GM12874 (cell line): ENCODE data around the gene CFAP69.
A peak's percentile ranks its signal among the peaks of the same experiment; 100 is the strongest.

ENCODE experiments used
- TF ChIP-seq, protein P1 (sequence below): IDR thresholded peaks from 2 replicates; pipeline ENCODE4 v1.5.1; 2011; ENCODE audit warnings: low read depth, mild to moderate bottlenecking, control low read depth, low read length, moderate library complexity; ENCODE audit not compliant: insufficient read depth

Gene CFAP69

DNA sequence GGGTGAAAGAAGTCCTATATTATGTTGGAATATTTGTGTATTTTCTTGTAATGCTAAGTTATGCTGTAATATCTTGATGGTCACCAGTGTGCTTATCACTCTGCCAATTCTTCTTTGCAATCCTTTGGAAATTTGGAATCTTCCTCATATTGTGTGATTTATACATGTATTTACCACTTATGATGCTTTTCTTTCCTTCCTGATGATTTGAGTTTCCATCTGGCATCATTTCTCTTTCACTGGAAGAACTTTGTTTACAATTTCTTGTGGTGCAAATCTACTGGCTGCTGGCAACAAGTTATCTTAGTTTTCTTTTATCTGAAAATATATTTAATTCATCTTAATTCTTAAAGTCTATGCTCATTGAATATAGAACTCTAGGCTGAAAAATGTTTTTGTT, 29.2 kb downstream of the CFAP69 start:
- TF ChIP-seq, protein P1, sequence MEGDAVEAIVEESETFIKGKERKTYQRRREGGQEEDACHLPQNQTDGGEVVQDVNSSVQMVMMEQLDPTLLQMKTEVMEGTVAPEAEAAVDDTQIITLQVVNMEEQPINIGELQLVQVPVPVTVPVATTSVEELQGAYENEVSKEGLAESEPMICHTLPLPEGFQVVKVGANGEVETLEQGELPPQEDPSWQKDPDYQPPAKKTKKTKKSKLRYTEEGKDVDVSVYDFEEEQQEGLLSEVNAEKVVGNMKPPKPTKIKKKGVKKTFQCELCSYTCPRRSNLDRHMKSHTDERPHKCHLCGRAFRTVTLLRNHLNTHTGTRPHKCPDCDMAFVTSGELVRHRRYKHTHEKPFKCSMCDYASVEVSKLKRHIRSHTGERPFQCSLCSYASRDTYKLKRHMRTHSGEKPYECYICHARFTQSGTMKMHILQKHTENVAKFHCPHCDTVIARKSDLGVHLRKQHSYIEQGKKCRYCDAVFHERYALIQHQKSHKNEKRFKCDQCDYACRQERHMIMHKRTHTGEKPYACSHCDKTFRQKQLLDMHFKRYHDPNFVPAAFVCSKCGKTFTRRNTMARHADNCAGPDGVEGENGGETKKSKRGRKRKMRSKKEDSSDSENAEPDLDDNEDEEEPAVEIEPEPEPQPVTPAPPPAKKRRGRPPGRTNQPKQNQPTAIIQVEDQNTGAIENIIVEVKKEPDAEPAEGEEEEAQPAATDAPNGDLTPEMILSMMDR, result no peak

DNA sequence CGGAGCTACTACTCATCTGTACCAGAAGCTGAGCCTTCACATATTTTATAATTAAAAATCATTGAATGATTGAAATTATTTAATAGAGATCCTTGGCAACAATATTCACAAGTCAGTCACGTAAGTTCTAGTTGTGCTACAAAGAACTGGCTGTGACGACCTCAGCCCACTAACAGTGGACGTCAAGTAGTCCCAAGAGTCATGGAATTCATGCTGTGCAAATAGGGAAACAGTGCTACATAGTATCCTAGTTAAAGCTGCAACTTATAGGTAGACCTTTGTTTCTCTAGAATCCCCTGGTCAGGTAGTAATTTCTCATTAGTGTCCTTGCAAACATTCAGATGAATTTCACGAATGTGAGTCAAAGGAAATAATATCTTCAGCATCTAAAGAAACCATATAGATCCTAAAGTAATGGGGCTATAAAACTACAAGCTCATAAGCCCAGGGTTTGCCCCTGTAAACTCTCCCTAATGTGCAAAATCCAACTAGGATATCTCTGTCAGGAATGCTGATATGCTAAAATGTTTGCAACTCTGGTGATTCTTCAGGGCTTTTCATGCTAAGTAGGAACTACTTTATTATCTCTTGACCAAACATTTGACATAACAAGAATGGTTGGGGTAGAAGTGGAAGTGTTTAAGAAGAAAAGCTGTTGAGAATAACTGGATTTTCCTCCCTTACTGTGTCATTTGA, 31.2 kb downstream of the CFAP69 start:
- TF ChIP-seq, protein P1, result no peak

DNA sequence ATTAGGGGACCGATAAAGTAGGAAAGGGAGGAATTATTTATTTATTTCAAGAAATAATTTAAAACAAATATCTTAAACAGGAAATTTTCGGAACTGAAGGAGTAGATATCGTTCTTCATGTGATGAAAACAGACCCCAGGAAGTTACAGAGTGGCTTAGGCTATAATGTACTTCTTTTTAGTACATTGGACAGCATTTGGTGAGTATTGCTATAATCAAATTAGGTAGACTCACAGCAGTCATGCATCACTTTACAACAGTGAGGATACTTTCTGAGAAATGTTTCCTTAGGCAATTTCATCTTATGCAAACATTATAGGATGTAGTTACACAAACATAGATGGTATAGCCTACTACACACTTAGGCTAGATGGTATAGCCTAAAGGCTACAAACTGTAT, 43.2 kb downstream of the CFAP69 start:
- TF ChIP-seq, protein P1, result no peak

DNA sequence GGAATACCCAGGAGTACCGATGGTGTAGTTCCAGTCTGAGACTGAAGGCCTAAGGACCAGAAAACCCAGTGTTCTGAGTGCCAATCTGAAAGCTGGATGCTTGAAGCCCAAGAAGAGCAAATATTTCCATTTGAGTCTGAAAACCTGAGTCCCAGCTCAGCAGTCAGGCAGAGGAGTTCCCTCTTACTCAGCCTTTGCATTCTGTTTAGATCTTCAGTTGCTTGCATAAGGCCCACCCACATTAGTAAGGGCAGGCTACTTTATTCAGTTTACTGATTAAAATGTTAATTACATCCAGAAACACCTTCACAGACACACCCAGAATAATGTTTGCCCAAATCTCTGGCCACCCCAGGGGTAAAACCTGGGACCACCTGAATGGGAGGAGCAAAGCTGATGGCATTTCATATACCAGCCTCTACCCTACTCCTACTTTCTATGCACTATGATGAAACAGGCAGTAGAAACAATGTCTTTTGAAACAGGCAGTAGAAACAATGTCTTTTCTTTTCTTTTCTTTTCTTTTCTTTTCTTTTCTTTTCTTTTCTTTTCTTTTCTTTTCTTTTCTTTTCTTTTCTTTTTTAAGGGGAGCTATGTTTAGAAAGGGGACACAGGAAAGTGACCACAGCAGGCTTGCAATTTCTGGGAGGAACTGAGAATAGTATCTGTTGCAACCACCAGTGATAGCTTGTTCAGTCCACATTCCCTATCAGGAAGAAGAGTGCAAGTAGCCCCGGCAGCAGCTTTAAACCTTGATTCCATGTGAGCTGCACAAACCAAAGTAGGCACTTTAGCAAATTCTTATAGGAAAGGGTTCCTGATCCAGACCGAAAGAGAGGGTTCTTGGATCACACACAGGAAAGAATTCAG, 45.5 kb downstream of the CFAP69 start:
- TF ChIP-seq, protein P1, result no peak

DNA sequence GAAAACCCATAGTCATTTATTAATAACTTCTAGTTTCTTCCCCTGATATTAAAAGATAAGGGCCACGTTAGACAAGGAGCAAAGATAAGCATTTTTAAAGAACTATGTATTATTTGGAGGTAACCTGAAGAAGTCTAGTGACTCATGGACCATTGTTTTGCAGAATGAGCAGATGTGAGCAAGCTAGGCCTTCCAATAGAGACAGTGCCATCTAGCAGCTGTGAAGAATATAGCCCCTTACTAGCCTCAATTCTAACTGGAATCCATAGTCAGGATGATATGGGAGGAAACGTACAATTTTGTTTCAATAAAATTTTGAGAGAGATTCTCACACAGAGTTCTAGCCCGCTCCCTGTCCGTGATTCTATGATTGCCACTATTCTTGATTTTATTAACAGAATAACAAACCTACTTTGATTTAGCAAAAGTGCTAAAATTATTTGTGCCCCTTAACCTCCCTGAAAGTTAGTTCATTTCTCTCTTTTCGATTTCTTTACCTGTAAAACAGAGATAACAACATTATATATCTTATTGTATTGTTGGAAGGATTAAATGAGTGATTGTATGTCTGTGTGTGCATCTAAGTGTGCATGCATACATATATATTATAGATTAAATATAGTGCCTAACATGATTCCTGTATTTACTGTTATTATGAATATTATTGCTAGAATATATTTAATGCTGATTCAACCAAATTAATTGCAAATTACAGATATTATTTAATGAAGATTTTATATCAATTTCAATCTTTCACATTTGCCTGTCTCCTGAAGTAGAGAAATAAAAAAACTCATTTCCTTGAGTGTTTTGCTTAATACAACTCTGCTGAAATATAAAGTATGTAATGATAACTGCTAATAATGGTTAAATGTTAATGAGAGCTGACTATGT, 53.4 kb downstream of the CFAP69 start:
- TF ChIP-seq, protein P1, result peak; percentile 64

DNA sequence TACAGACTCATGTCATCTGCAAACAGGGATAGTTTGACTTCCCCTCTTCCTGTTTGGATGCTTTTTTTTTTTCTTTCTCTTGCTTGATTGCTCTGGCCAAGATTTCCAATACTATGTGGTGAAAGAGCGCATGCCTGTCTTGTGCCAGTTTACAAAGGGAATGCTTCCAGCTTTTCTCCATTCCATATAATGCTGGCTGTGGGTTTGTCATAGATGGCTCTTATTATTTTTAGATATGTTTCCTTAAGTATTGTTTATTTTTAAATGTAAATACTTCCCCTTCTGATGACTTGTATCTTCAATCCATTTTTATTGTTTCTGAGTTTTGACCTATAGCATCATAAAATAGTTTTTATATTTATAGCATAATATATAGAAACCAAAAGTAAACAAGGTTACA, 58.3 kb downstream of the CFAP69 start:
- TF ChIP-seq, protein P1, result no peak

DNA sequence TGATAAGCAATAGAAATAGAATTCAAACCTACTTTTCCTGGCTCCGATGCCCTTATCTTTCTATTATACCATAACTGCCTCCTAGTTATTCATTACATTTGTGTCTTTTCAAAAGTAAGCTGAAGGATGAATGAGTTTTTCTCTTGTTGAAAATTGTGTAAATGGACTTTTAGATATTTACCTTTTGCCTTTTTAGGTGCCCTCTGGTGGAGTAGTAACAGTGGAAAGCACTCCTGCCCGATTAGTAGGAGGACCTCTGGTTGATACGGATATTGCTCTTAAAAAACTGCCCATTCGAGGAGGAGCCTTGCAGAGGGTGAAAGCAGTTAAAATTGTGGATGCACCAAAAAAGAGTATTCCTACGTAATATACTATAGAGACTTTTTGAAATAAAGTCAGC, 64.9 kb downstream of the CFAP69 start:
- TF ChIP-seq, protein P1, result no peak
